A549 treated with AZD9567 at 1 μM for 4 hours (cell line): ENCODE measurements around the gene PID1. TPM values are rescaled to one million over a fixed set of nuclear protein-coding genes. Genes with fewer than 3 reads are reported as not detected.

ENCODE experiments used
- total RNA-seq: library from RNA; stranded (reverse); fragments of 200-300 nt; extraction: Qiagen RNA extraction; gene quantifications from 5 replicates; pipeline ENCODE4 v1.2.3, GENCODE V29; 2022; ENCODE audit not compliant: insufficient read depth

The PID1 gene
- 3.1 to 3.6 TPM (median 3.4 TPM) in 5 replicates for total RNA-seq

GRCh38 chr2:229270551-229271410 is at the start of gene PID1:
PID1 (minus strand) TSS chr2:229271287; CDS start chr2:229271043, 244 bp downstream.

